Fibroblast of upper back skin (primary cell): ENCODE data around the gene CCDC154.
"Not testable (repeated sequence)": the region's sequence is repeated elsewhere in the genome, so short reads cannot be mapped to it uniquely, and the experiment has no call there.

Experiments
- DNase-seq: peaks from one replicate; pipeline ENCODE4 v3.0.0-alpha.2; 2013

Gene CCDC154

DNA sequence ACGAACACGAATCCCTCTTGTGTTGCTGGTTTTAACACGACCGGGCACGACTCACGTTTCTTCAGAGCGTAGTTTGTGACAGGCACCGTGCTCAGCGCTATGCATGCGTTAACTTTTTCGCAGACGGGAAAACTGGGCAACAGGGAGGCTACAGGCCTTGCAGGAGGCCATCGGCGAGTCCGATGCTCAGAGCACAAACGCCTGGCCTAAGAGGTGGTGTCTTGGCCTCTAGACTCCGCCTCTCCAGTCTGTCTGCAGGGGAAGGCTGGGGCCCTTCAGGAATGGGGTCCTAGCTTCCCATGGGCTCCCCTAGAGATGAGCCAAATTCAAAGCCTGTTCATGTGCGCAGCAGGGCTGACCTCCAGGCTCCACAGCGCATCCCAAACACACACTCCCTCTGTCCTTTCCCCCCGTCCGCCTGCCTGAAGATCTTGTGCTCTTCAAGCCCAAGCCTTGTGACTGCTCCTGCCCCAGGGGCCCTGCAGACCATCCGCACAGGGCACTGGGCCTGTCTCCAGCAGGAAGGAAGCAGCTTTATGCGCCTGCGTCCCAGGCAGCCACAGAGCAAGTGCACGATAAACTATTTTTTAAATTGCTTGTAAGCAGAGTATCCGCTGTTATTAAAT, 27.3 kb upstream of the CCDC154 start:
- no peak for DNase-seq

DNA sequence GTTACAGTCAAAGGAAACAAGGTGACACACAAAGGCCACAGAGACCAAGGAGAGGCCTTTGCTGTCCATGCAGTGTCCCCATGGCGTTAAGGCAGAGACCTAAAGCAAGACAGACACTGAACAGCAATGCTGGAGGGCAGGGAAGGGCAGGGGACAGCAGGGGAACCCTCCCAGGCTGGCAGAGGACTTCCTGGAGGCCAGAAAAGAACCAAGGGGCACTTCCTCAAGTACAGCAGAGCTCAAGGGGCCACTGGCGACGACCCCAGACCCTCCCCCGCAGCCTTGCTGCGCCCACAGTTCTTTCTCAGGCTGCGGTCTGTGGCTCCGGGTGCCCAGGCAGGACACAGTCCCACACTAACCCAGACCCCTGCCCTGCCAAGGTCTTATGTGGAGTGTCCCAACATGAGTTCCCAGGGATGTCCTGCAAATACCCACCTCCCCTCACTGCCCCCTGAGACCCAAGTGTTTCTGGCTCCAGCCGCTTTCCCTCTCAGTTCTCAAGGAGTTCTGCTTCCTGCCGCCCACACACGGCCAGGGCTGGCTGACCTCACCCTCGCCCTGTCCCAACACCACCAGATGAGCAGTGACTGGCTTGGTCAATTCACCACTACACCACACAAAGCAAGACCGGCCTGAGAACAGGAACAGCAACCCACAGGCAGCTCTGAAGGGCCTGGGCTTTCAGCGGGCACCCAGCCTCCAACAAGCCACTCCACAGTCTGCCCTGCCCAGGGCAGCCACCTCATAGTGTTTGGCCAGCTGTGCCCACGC, 26.3 kb upstream of the CCDC154 start:
- DNase-seq: no peak

DNA sequence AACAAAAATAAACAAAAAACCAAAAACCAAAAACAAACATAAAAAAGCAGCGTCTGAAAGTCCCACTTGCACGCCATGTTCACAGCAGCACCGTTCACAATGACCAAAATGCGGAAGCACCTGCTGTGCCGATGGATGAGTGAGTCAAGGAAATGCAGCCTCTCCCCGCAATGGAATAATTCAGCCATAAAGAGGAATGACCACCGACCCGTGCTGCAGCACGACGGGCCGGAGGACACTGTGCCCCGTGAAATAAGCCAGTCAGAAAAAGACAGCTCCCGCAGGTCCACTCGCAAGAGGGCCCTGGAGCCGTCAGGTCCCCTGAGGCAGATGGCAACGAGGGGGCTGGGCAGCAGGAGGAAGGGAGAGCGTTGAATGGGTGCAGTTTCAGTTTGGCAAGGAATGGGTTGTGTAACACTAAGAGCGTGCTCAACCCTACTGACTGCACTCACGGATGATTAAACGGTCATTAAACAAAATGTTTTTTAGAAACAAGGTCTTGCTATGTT, 25.4 kb upstream of the CCDC154 start:
- no peak for DNase-seq

DNA sequence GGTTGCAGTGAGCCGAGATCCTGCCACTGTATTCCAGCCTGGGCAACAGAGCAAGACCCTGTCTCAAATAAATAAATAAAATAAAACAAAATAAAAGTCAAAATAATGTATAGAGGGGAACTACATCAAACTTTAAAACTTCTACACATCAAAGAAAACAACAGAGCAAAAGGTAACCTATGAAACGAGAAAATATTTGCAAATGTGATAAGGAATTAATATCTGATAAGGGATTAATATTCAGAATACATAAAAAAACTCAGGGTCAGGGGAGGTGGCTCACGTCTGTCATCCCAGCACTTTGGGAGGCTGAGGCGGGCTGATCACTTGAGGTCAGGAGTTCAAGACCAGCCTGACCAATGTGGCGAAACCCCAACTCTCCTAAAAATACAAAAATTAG, 24.8 kb upstream of the CCDC154 start:
- DNase-seq: not testable (repeated sequence)

DNA sequence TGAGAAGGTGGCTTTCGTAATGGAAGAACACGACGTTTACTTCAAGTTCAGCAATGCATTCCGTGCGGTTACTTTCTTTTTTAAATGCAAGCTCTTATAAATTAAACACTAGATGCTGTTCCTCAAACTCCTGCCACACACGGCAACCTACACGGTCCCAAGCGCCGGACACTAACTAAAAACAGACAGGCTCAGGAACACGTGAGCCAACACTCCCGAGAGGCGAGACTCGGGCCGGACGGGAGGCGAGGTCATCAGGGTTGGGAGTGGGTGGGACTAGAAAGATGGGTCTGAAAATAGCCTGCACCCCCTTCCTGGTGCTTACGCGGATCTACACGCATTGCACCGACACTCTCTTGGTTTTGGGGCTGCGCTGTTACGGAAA, 24.1 kb upstream of the CCDC154 start:
- no peak for DNase-seq

DNA sequence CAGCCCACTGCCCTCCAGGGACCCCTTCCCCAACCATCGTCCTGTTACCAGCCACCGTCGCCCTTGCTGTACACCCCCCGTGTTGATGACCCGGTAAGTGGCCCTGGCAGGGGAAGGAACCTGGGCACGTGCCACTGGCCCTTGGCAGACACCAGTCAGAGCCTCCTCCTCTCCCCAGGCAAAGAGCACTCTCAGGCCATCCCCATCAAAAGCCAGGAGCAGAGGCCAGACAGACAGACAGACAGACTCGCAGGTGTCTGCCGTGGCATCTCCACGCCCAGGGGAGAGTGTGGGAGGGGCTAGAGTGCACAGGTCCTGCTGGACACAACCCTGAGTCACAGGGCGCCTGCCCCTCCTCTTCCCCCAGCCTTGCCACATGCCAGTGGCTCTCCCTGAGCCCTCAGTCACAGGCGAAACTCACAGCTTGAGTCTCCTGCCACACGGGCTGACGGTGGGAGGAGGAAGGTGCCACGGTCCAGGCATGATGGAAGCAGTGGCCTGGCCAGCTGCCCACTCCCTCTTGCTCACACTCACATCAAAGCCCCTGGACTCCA, 22.7 kb upstream of the CCDC154 start:
- no peak for DNase-seq

DNA sequence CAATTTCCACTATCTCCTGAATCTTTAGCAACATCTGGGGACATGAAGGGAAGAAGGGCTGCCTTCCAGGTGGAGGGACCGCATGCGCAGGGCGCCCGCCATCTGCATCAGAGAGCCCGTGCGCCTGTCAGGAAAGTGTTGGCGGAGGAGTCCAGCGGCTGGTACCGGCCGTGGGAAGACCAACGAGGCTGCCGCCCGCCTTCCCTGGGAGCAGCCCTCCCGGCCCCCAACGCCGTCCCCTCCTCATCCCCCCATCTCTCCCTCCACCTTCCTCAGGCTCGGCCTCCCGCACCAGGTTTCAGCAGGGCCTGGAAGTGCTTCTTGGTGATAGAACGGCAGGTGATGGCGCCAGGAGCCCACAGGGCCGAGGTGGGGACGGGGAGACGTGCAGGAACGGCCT, 21.7 kb upstream of the CCDC154 start:
- DNase-seq: no peak

DNA sequence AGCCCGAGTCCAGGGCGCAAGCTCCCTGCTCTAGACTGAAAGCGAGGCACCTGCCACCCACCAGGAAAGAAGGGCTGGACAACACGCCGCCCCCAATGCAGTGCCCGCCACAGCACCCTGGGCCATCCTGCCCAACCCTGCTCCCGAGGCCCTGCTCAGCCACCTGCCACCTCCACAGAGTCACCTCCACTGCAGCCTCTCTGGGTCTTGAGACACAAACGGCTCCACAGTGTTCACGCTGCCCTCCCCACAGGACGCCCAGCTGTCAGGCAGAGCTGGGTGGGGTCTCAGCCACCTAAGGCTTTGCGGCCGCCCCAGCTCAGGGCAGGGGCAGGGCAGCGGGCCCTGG, 21.2 kb upstream of the CCDC154 start:
- no peak for DNase-seq

DNA sequence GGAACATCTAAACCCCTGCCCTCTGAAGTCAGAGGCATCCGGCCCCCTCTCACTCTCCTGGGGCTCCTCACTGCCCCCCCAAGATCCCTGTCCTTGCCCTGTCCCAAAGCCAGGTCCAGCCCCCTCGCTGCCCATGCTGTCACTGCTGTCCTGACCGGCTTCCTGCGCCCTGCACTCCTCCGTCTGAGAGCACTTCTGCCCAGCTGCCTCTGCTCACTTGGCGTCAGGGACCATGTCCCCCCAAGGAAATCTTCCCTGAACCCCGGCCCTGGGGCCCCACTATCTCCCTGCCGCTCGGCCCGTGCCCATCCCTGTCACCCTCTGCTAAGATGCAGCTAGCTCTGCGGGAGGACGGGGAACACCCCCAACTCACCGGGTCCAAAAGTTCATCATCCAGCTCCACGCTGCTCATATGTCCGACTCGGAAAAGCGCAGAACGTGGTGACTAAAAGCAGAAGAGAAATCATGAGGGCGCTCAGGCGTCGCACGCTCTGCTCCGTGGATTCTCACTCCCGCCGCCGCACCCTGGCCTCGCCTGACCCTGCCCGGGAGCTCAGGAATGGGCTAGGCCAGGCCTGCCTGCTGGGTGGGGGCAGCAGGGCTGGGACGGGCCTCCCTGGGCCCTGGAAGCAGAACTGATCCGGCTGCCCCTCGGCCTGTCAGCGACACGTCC, 20.7 kb upstream of the CCDC154 start:
- DNase-seq: no peak

DNA sequence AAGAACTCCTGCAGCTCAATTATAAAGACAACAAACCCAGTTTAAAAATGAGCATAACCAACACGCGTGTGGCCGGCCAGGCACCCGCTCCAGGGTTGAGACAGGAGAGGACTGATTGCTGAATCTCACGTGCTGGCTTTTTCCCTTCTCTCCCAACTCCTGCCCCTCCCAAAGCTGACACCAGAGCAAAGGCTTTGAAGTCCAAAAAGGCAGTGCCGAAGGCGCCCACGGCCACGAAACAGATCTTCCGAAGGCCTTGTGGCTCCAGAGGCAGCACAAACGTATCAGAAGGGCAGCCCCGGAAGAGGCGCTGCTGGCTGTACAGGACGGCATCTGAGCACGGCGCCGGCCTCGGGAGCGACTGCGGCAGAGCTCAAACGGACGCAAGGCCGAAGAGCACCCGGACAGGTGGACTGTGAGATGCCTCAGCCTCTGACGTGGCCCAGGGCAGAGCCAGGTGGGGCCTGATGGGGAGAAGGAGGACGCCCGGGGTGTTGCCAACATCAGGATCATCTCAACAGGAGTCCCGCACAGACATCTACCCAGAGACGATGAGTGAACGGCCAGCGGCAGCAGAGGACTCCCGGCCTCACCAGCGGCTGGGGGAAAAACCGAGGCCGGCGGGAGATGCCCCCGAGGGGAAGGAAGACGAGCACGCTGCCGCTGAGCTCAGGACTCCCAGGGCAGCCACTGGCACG, 20.0 kb upstream of the CCDC154 start:
- DNase-seq: no peak

DNA sequence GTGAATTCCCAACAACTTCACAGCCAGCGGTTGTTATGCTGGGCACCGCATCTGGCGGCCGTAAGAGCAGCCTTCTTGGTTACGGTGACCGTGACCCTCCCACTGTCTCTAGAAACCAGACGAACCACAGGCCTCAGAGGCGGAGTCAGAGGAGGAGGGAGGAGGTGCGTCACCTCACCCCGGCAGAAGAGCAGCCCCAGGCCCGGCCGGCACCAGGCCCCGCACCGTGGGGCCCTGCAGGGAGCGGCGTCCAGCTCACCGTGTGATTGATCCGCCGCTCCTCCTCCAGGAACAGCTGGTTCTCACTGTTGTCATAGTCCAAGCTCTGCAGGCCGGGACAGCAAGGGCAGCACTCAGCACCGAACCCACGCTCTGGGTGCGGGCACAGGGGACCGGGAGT, 16.8 kb upstream of the CCDC154 start:
- DNase-seq: no peak

DNA sequence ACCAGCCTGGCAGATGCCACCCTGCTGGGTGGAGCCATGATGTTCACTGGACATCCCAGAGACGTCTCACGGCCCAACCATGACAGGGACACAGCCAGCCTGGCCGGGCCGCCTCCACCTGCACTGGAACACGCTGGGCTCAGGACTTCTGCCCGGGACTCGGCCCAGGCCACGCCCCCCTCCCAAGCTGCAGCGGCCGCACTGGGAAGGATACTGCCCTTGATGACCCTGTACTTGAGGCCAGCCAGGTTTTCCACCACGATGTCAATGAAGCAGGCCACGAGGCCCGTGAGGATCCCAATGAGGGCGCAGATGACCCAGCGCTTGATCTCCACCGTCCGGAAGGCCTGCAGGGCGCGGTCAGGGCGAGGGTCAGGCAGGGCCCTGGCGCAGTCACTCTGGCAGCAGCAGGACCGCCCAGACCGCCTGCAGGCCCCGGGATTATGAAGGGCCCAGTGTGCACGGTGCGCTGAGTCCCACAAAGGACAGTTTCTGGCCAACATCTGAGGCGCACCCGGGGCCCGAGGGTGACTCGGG, 16.3 kb upstream of the CCDC154 start:
- no peak for DNase-seq

DNA sequence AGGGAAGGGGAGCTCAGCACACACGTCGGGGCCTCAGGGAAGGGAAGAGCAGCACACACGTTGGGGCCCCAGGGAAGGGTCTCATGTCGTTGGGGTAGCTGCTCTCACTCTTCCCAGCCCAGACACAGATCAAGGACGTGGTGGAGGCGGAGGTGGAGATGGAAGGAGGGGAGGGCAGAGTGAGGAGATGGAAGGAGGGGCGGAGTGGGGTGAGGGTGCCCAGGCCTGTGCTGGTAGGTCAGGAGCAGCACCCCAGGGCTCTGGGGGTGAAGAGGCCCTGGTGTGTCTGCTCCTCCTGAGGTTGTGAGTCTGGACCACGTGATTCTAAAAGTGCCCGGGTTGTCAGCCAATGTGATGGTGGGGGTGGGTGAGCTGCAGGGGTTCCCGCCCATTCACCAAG, 15.6 kb upstream of the CCDC154 start:
- DNase-seq: no peak

DNA sequence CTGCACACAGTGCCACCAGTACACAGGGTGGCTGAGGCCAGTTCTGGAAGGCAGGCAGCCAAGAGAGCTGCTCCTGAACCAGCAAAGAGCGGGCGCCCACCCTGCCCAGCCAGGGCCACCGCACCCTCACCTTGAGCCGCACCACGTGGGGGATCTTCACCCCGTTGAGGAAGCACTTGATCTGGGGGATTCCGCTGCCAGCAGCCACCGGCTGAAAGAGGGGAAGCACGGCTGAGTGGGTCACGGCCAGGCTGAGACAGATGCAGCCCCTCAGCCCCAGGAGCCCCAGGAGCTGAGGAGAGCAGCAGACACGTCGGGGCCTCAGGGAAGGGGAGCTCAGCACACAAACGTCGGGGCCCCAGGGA, 14.6 kb upstream of the CCDC154 start:
- no peak for DNase-seq

DNA sequence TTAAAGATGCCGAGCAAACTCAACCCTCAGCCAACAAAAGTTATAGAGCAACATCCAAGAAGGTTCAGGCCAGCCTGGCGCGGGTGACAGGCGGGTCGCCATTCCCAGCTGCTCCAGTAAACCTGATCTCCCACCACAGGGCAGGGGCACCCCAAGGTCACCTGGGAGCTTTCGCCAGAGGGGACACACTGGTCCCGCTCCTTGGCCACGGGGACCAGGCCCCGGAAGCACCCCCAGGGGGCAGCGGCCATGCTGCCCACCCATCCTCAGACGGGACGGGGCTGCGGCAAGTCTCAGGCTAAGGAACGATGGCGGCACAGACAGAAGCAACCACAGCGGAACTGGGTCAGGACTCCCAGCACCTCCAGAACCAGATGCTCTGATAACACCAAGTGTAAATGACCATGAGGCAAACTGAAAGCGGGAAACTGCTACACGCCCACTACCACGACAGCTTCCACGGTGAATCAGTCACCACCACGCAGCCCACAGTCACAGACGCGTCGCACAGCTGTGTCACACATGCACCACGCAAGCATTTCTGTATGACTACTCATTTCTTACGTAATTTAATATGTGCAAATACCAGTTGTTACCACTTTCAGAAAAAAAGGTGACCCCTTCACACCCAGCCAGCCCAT, 14.1 kb upstream of the CCDC154 start:
- peak; percentile 10 for DNase-seq

DNA sequence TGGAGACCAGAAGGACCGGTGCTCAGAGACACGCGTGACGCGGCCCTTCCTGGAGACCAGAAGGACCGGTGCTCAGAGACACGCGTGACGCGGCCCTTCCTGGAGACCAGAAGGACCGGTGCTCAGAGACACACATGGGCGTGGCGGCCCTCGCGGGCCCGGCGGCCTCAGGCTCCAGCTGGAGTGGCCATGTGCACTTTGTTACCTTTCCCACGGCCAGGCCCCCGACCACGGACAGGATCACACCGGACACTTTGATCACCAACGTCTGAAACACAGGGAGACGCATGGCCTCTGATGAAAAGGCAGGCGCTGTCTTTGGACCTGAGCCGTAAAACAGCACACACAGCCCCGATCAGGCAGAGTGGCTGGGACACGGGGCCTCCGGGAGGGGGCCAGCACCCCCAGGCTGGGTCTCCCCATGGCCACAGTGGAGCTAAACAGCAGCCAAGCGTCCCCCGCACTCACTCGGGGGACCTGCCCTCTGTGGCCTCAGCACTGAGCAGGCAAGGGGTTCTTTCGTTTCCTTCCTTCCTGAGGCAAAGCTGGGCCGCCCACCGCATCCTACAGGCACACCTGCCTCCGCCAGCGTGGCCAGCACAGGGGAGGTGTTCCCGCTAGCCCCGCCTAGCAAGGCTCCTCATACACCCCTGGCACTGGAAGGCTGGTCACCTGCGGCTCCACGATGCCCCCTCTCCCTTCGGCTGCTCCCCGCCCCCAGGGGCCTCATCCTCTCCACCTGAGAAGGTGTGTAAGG, 13.3 kb upstream of the CCDC154 start:
- no peak for DNase-seq

DNA sequence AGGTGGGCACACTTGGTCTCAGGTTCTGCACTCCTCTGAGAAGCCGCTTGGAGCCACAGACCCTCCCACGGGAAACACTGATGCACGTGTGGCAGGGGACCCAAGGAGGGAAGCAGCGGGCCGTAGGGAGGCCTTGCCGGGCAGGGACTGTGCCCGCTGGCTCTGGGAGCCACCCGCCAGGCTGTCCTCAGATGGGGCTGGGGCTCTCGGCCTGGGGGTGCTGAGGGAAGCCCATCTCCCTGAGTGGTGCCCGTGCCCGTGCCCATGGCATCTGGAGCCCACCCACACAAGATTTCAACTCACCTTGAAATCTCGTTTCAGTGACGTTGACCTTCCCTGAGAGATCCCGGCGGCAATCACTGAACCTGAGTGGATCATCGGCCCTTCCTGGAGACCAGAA, 12.6 kb upstream of the CCDC154 start:
- DNase-seq: no peak

DNA sequence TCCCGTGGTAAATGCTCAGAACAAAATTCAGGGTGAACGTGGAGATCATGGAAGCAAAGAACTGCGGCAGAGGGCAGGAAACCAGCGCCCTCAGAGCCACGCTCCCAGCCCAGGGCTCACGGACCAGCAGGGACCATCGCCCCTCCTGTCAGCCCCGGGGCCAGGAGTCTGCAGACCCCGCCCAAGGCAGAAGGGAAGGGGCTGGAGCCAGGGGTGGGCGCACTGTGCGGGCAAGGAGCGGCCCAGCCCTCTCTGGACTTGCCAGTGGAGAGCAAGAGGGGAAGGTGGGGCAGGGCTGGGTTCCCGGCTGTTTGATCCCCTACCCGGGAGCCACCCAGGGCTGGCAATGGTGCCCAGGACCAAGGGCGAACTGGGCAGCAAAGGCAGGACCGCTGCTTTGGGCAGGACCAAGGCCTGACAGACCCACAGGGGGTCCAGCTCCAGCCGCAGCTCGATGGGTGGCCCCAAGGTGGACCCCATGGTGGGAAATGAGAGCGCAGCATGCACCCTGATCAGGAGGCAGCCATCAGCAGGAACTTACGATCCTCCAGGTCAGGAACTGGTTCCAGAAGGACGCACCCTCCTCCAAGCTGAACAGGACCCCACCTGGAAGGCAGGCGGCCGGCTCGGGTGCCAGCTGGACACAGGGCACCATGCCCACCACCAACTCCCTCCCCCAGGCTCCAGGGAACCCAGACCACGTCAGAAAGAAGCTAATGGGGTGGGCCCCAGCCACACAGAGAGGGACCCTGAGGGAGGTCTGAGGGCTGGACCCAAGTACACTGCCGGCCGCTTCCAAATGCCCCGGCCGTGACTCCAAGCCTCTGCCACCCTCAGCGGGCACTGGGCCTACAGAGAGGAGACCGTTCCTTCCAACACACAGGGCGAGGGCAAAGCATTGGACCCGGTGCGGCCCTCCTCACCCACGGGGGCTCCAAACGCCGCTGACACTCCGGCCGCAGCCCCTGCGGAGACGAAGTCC, 11.1 kb upstream of the CCDC154 start:
- no peak for DNase-seq

DNA sequence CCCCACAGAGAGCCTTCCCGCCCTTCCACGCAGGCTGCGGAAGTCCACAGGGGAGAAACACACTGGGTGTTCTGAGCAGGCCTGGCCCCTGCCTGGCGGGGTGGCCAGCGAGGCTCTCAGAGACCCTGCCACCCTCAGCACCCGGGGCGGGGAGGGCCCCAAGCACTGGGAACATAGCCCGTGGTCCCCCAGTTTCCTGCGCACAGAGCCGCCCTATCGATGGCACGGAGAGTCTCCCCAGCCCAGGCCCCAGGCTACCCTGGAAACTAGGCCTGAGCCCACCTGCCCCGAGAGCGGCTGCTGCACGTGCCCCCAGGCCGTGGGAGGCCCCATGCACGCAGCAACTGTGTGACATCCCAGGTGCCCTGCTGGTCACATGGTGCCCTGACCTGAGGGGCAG, 10.2 kb upstream of the CCDC154 start:
- no peak for DNase-seq

DNA sequence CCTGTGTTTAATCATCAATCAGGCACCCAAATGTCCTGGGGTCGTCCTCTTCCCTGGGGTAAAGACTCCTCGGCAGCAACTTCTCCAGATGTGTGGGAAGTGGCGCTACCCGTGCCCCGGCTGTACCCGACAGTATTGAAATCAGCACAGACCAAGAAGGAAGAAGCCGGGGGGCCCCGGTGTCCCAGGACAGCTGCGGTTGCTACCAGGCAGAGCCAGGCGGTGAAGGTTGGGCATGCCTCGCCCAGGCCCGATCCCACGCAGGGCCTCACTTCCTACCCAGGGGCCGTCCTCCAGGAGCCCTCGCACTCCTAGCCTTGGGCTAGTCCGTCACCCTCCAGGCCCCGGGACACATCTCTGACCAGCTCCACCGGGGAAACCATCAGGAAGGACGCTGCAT, 9.0 kb upstream of the CCDC154 start:
- DNase-seq: no peak

DNA sequence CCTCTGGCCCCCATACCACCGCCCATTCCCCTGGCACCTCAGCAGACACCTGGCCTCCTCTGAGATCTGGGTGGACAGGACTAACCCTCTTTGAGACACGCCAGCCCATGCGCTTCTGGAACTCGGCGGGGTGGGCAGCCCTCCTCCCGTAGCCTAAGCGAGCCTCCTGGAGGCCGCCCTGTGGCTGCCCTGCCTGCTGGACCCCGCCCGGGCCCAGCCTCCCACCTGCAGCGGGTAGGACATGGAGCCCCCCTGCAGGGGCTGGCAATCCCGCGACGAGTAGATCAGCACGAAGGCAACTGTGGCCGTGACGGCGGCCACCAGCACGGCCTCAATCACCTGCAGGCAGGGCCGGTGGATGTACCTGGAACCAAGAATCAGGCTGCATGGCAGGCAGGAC, 8.2 kb upstream of the CCDC154 start:
- DNase-seq: no peak
